K562 (cell line): ENCODE measurements around the gene PRPSAP1. TPM values are rescaled to one million over a fixed set of nuclear protein-coding genes. Genes with fewer than 3 reads are reported as not detected.
A peak's percentile ranks its signal among the peaks of the same experiment; 100 is the strongest.

Source experiments
- ESRRA ChIP-seq: fragments of 450-650 bp; IDR thresholded peaks from 2 replicates; pipeline ENCODE4 v1.6.1; 2014; ENCODE audit warnings: low read depth, mild to moderate bottlenecking, moderate library complexity, borderline replicate concordance
- ETV1 ChIP-seq: fragments of 450-650 bp; conservative IDR thresholded peaks from 2 replicates; pipeline ENCODE4 v1.6.1; 2016; ENCODE audit warnings: missing genetic modification characterization, control low read depth, low read depth, missing compliant biosample characterization
- FOS ChIP-seq: IDR thresholded peaks from 3 replicates; pipeline ENCODE4 v1.6.1; 2011; ENCODE audit not compliant: insufficient read length; ENCODE audit errors: extremely low read depth
- FOSL1 ChIP-seq: fragments of 200-800 bp; sonication (Bioruptor generic); conservative IDR thresholded peaks from 2 replicates; pipeline ENCODE4 v1.6.1; 2016; ENCODE audit warnings: missing genetic modification characterization, missing compliant biosample characterization
- JUND ChIP-seq, 2 experiments: IDR thresholded peaks; 2 replicates in 1 of 2; 3 replicates in 1 of 2; pipeline ENCODE4 v1.6.1; 2011; ENCODE audit warnings: borderline replicate concordance in 2 of 2, low read depth in 2 of 2, low read length in 2 of 2, improper control_type of control experiment in 1 of 2, missing biosample characterization in 1 of 2, missing genetic modification characterization in 1 of 2, missing genetic modification reagents in 1 of 2
- NBN ChIP-seq: fragments of 450-650 bp; IDR thresholded peaks from 2 replicates; pipeline ENCODE4 v1.6.1; 2016; ENCODE audit warnings: low read depth, mild to moderate bottlenecking
- SMARCA4 ChIP-seq: fragments of 450-650 bp; IDR thresholded peaks from 2 replicates; pipeline ENCODE4 v1.6.1; 2016
- SMC3 ChIP-seq: conservative IDR thresholded peaks from 2 replicates; pipeline ENCODE4 v1.6.1; 2011; ENCODE audit warnings: low read depth, low read length, improper control_type of control experiment; ENCODE audit not compliant: insufficient read depth
- TCF3 ChIP-seq: sonication (generic); formaldehyde crosslinking; IDR thresholded peaks from 2 replicates; pipeline ENCODE4 v1.4.0; 2020; ENCODE audit warnings: mild to moderate bottlenecking, missing genetic modification reagents
- ZNF57 ChIP-seq: fragments of 450-650 bp; formaldehyde crosslinking; IDR thresholded peaks from 2 replicates; pipeline ENCODE4 v1.4.0; 2020; ENCODE audit warnings: mild to moderate bottlenecking, moderate library complexity
- polyA plus RNA-seq, 8 experiments: library from polyadenylated mRNA; depleted of rRNA in 4 of 8; stranded (reverse) in 5 of 8; unstranded in 3 of 8; fragments of >200 nt; fragmentation: Nextera tagmentation in 2 of 8; fragmentation: Illumina TruSeq in 1 of 8; extraction: Ambion mirVana in 2 of 8; extraction: Trizol in 1 of 8; gene quantifications; 2 replicates each; pipeline versions ENCODE4 v1.2.1 to v1.2.3, GENCODE V29; 2011 to 2014; ENCODE audit warnings: inconsistent platforms in 1 of 8, missing spikeins in 1 of 8
- total RNA-seq, 7 experiments: library from RNA; depleted of rRNA in 6 of 7; stranded (reverse); fragments of >200 nt in 6 of 7; fragmentation: Illumina TruSeq in 2 of 7; extraction: Trizol in 2 of 7; gene quantifications; 2 replicates each; pipeline versions ENCODE4 v1.2.1 to v1.2.3, GENCODE V29; 2011 to 2021; ENCODE audit warnings: low replicate concordance in 1 of 7
- TF ChIP-seq, protein P1 (sequence below): IDR thresholded peaks from 3 replicates; pipeline ENCODE4 v1.6.1; 2011; ENCODE audit warnings: borderline replicate concordance, mild to moderate bottlenecking, moderate library complexity; ENCODE audit not compliant: insufficient read length; ENCODE audit errors: extremely low read depth
- TF ChIP-seq, protein P2 (sequence below), 3 experiments: IDR thresholded peaks in 2 of 3; conservative IDR thresholded peaks in 1 of 3; 2 replicates each; pipeline ENCODE4 v1.5.1; 2011 to 2012; ENCODE audit warnings: low read length in 3 of 3, mild to moderate bottlenecking in 3 of 3, control low read depth in 2 of 3, improper control_type of control experiment in 1 of 3, inconsistent platforms in 1 of 3, low read depth in 1 of 3, mixed read lengths in 1 of 3, moderate library complexity in 1 of 3; ENCODE audit not compliant: insufficient read depth in 2 of 3
- TF ChIP-seq, protein P3 (sequence below), 3 experiments: fragments of 200-800 bp in 1 of 3; sonication (Bioruptor generic) in 1 of 3; sonication (generic) in 1 of 3; formaldehyde crosslinking in 1 of 3; IDR thresholded peaks; 2 replicates each; pipeline versions ENCODE4 v1.6.1 to v1.8.0; 2016 to 2022; ENCODE audit warnings: mild to moderate bottlenecking in 2 of 3, missing compliant biosample characterization in 2 of 3, missing genetic modification characterization in 2 of 3, missing genetic modification reagents in 1 of 3
- TF ChIP-seq, protein P4 (sequence below): fragments of 450-650 bp; formaldehyde crosslinking; IDR thresholded peaks from 2 replicates; pipeline ENCODE4 v1.4.0; 2020; ENCODE audit warnings: mild to moderate bottlenecking, moderate library complexity

The PRPSAP1 gene
- total and polyA plus RNA-seq, 9 of the 15 experiments (the other 6 are each of a cell fraction or from before 2014, with no cell fraction given), result 21.9 to 77.1 (median 40.8) TPM

DNA sequence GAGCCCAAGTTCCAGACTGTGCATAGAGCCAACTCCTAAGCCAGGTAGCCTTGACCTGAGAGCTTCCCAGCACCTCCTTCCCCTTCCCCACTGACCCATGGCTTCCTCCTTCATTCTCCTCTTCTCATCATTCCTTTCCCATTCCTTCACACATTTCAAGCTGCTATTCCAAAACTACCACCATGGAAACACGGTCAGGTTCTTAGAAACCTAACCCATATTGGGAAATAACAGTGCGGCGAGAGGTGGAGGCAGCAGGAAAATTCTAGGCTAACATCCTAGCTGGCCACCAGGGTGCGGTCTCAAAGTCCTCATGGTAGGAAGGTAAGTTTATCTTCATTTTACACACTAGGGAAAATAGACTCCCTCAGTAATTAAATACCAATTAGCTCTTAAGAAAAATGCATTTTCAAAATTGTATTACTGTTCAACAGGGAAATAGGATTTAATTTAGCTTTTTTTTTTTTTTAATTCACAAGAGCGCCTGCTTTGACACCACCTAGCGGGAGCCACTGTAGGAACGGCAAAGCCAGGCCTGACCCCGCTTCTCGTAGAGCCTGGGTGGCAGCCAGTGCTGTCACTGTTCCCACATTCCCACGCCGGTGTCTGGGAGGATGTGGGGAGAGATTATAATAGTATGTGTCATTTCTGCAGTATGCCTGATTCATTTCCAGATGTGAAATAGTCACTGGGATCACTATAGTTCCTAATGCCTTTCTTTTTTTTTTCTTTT lies 16.7 kb upstream of the PRPSAP1 start (continued):
- no peak for TF ChIP-seq JUND (IDR thresholded peaks at IDR 0.05; ENCODE audit: borderline replicate concordance, low read depth, low read length)
- no peak for TF ChIP-seq JUND (tag; IDR thresholded peaks at IDR 0.05; ENCODE audit: borderline replicate concordance, low read depth, low read length)
- TF ChIP-seq ETV1 (tag), result no peak
- no peak for TF ChIP-seq ZNF57 (CRISPR knock-in tag)
- 0 out of 2 replicates have a peak, but pooled peaks have one; percentile 28 for TF ChIP-seq SMARCA4
- peak; percentile 55; the same call in 1 of the 2 replicates for TF ChIP-seq NBN
- TF ChIP-seq, protein P1, sequence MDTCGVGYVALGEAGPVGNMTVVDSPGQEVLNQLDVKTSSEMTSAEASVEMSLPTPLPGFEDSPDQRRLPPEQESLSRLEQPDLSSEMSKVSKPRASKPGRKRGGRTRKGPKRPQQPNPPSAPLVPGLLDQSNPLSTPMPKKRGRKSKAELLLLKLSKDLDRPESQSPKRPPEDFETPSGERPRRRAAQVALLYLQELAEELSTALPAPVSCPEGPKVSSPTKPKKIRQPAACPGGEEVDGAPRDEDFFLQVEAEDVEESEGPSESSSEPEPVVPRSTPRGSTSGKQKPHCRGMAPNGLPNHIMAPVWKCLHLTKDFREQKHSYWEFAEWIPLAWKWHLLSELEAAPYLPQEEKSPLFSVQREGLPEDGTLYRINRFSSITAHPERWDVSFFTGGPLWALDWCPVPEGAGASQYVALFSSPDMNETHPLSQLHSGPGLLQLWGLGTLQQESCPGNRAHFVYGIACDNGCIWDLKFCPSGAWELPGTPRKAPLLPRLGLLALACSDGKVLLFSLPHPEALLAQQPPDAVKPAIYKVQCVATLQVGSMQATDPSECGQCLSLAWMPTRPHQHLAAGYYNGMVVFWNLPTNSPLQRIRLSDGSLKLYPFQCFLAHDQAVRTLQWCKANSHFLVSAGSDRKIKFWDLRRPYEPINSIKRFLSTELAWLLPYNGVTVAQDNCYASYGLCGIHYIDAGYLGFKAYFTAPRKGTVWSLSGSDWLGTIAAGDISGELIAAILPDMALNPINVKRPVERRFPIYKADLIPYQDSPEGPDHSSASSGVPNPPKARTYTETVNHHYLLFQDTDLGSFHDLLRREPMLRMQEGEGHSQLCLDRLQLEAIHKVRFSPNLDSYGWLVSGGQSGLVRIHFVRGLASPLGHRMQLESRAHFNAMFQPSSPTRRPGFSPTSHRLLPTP, result no peak
- TF ChIP-seq FOSL1 (tag), result peak; percentile 45
- TF ChIP-seq, protein P2, sequence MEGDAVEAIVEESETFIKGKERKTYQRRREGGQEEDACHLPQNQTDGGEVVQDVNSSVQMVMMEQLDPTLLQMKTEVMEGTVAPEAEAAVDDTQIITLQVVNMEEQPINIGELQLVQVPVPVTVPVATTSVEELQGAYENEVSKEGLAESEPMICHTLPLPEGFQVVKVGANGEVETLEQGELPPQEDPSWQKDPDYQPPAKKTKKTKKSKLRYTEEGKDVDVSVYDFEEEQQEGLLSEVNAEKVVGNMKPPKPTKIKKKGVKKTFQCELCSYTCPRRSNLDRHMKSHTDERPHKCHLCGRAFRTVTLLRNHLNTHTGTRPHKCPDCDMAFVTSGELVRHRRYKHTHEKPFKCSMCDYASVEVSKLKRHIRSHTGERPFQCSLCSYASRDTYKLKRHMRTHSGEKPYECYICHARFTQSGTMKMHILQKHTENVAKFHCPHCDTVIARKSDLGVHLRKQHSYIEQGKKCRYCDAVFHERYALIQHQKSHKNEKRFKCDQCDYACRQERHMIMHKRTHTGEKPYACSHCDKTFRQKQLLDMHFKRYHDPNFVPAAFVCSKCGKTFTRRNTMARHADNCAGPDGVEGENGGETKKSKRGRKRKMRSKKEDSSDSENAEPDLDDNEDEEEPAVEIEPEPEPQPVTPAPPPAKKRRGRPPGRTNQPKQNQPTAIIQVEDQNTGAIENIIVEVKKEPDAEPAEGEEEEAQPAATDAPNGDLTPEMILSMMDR (IDR thresholded peaks at IDR 0.05 in 2 of 3, conservative IDR thresholded peaks at IDR 0.05 in 1 of 3; ENCODE audit: insufficient read depth in 2 of 3, low read depth in 1 of 3, low read length in 3 of 3), result peak; percentile 75 to 92 (median 85)
- TF ChIP-seq, protein P3, sequence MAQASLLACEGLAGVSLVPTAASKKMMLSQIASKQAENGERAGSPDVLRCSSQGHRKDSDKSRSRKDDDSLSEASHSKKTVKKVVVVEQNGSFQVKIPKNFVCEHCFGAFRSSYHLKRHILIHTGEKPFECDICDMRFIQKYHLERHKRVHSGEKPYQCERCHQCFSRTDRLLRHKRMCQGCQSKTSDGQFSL (CRISPR knock-in tag; IDR thresholded peaks at IDR 0.05), result no peak
- TF ChIP-seq, protein P3 (tag; IDR thresholded peaks at IDR 0.05), result no peak
- no peak for TF ChIP-seq TCF3 (CRISPR knock-in tag)
- TF ChIP-seq SMC3, result no peak; the same call in 1 of the 2 replicates
- TF ChIP-seq FOS, result no peak
- TF ChIP-seq, protein P4, sequence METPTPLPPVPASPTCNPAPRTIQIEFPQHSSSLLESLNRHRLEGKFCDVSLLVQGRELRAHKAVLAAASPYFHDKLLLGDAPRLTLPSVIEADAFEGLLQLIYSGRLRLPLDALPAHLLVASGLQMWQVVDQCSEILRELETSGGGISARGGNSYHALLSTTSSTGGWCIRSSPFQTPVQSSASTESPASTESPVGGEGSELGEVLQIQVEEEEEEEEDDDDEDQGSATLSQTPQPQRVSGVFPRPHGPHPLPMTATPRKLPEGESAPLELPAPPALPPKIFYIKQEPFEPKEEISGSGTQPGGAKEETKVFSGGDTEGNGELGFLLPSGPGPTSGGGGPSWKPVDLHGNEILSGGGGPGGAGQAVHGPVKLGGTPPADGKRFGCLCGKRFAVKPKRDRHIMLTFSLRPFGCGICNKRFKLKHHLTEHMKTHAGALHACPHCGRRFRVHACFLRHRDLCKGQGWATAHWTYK (CRISPR knock-in tag), result no peak
- peak; percentile 17; the same call in 1 of the 2 replicates for TF ChIP-seq ESRRA
